Brain microvascular endothelial cell (primary cell): ENCODE results near the gene CPEB1.

Experiments used
- DNase-seq: peaks from one replicate; pipeline ENCODE4 v3.0.0-alpha.2; 2020
- H3K27ac ChIP-seq: fragments of 250-450 bp; sonication (Bioruptor Pico); 2 replicates; pipeline ENCODE4 v1.5.1; 2020; ENCODE audit warnings: mild to moderate bottlenecking, moderate library complexity
- H3K27me3 ChIP-seq: fragments of 250-450 bp; sonication (Bioruptor Pico); replicated peaks from 2 replicates; pipeline ENCODE4 v1.5.1; 2020; ENCODE audit warnings: mild to moderate bottlenecking
- H3K36me3 ChIP-seq: fragments of 250-450 bp; sonication (Bioruptor Pico); replicated peaks from 2 replicates; pipeline ENCODE4 v1.5.1; 2020; ENCODE audit warnings: mild to moderate bottlenecking
- H3K4me3 ChIP-seq: 2 replicates; pipeline ENCODE4 v1.5.1; 2011; ENCODE audit warnings: low read depth, mild to moderate bottlenecking, control low read depth, low read length, moderate library complexity
- CTCF ChIP-seq: IDR thresholded peaks from 2 replicates; pipeline ENCODE4 v1.5.1; 2011; ENCODE audit warnings: low read depth, mild to moderate bottlenecking, moderate library complexity, low read length, control low read depth, inconsistent platforms; ENCODE audit errors: missing control alignments
- in situ Hi-C: cut with HindIII; loops from 2 replicates; pipeline ENCODE4 v1.10.0; 2017; ENCODE audit warnings: low sequenced_read_pairs, low pct_ligation_motif_present

CPEB1 gene

DNA sequence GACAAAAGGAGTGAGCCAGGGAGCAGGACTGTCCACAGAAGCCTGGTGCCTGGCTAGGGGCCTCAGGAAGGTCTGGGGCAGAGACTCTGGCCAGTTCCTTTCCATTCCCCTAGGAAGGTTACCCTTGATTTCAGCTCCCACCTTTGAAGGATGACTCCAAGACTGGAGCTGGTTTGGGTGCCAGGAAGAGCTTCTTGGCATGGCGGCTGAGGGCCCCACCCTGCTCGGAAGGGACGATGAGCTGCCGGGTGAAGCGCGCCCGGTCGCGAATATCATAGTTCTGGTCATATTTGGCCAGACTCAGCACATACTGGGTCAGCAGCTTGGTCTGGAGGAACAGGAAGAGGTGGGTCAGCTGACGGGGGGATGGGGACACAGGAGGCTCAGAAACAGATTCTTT, 19.4 kb upstream of the CPEB1 start:
- Histone ChIP-seq H3K27ac (no peak overlapping the region), H3K27me3 (no peaks in the 10 kb centered on the region), H3K4me3 (no peak overlapping the region), H3K36me3 (no peaks in the 10 kb centered on the region)
- no peak for DNase-seq
- in situ Hi-C loops, result no loop called here
- no peak for TF ChIP-seq CTCF

DNA sequence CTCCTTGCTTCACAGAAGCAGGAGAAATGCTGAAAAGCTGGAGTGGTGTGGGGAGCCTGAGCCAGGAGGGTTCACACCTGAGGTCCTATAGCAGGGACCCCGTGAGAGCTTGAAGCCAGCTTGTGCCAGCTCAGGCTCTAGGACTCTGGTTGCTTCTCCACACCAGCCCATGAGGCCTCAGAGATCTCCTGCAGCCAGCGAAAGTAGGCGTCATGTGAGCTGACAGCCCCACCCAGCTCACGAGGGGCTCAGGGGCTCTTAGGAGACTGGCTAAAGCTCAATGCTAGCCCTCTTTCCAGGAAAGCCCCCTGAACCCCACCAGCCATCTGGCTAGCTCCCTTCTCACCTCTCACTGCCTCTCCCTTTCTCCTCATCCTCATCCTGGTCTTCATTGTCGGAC, 16.9 kb upstream of the CPEB1 start:
- in situ Hi-C loops, result no loop called here
- Histone ChIP-seq H3K27me3 (no peaks in the 10 kb centered on the region), H3K4me3 (no peak overlapping the region), H3K36me3 (no peaks in the 10 kb centered on the region), H3K27ac (no peak overlapping the region)
- no peak for TF ChIP-seq CTCF
- DNase-seq, result no peak

- Histone ChIP-seq H3K27me3 (no peaks in the 10 kb centered on the region), H3K4me3 (no peak overlapping the region), H3K27ac (no peak overlapping the region), H3K36me3 (no peaks in the 10 kb centered on the region)
- no peak for TF ChIP-seq CTCF
- DNase-seq, result no peak
- in situ Hi-C loops, result no loop called here
These were observed 16.0 kb upstream of the CPEB1 start for GRCh38 chr15:82663186-82663600.

DNA sequence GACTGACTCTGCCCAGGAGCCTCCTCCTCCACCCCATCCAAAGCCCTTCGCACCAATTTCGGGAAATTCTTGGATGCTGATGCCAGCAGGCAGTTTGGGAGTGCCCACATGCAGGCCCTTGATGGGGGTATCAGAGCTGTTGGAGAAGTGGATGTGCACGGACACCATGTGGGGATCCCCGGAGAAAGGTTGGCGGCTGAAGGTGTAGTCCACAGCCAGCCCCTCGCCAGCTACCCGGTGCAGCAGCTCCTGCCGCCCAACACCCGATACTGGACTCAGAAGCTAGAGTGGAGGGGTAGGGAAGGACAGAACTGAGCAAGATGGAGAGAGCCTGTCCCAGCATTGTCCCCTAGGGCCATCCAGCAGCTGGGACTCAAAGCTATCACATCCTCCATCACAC, 15.5 kb upstream of the CPEB1 start:
- TF ChIP-seq CTCF, result no peak
- in situ Hi-C loops, result no loop called here
- no peak overlapping the region for H3K27ac ChIP-seq
- no peaks in the 10 kb centered on the region for H3K27me3 ChIP-seq
- no peak for DNase-seq
- no peaks in the 10 kb centered on the region for H3K36me3 ChIP-seq
- no peak overlapping the region for H3K4me3 ChIP-seq

DNA sequence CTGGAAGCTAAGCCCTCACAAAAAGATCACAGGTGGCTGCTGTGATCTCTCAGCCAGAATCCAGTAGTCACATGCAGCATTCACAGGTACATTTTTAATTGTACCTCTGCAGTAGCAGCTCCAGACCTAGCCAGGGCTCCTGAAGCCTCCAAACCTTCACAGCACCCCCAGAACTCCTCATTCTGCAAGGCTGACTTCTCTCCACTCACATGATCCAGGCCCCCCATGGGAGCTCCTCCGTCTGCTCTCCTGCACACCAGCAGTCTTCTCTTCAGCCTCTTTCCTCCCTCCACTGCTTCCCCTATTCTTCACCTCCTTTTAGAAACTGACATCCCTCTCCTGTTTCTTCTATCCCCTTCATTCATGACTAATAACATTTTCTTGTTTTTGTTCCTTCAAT, 13.2 kb upstream of the CPEB1 start:
- H3K27me3 ChIP-seq, result no peaks in the 10 kb centered on the region
- in situ Hi-C loops, result no loop called here
- no peaks in the 10 kb centered on the region for H3K36me3 ChIP-seq
- no peak for TF ChIP-seq CTCF
- DNase-seq, result no peak
- no peak overlapping the region for H3K4me3 ChIP-seq
- no peak overlapping the region for H3K27ac ChIP-seq

DNA sequence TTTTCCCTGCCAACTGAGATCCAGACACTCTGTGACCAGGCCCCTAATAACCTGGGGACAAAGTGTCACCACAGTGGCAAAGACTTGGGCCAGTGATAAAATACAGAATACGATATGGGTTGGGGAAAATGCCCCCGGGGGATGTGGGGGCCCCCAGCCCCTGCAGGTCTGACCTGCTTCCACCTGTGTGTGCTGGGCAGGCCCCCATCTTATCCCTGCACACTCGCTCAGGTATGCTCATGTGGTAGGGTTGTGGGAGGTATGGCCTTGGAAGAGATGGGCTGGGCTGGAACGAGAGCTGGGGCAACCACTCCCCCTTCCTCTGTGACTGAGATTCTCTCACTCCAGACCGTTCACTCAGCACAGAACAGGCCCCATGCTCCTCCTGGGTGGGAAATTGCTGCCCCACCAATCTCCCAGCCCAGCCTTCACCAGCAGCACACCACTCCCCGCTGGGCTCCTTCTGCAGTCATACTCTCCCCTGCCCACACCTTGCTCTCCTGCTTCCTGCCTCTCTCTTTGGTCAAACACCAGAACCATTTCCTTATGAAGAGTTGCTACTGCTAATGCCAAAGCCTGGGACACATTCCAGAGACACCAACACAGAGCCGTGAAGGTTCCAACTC, 9.6 kb upstream of the CPEB1 start:
- Histone ChIP-seq H3K27ac (no peak overlapping the region), H3K4me3 (no peak overlapping the region), H3K36me3 (no peaks in the 10 kb centered on the region), H3K27me3 (no peaks in the 10 kb centered on the region)
- no peak for DNase-seq
- no peak for TF ChIP-seq CTCF
- in situ Hi-C loops, result no loop called here
